Measurements from ENCODE around the gene ELP1. TPM values are rescaled to one million over a fixed set of nuclear protein-coding genes. Genes with fewer than 3 reads are reported as not detected.

The ELP1 gene
- total and polyA plus RNA-seq, 5 experiments from 2014 or later, result 12.8 to 38.8 (median 19.6) TPM

Other genes with a start within 250 kb of the ELP1 start
- gene ACTL7B, start 78.1 kb downstream of the ELP1 start, total RNA-seq, result under 1 TPM in 1 of 2 experiments, not detected in 1; 0.21 TPM
- not detected for gene ACTL7B, start 78.1 kb downstream of the ELP1 start, polyA plus RNA-seq
- not detected for gene ACTL7A, start 71.9 kb downstream of the ELP1 start, total RNA-seq
- gene ACTL7A, start 71.9 kb downstream of the ELP1 start, polyA plus RNA-seq, result not detected
- 1 to 10 TPM; 9.2 TPM for gene ABITRAM, start 276 bp upstream of the ELP1 start, total RNA-seq
- gene ABITRAM, start 276 bp upstream of the ELP1 start, polyA plus RNA-seq, result 10 to 100 TPM; 13.1 to 14.5 (median 13.9) TPM
- 1 to 10 TPM; 2.3 to 4.4 TPM for gene CTNNAL1, start 79.4 kb upstream of the ELP1 start, total RNA-seq
- 1 to 10 TPM in 2 of 3 donors, under 1 TPM in 1; 0.15 to 3.7 (median 1.7) TPM for gene CTNNAL1, start 79.4 kb upstream of the ELP1 start, polyA plus RNA-seq
- gene TMEM245, start 185.8 kb upstream of the ELP1 start, total RNA-seq, result 10 to 100 TPM; 71.3 to 72.4 TPM
- gene TMEM245, start 185.8 kb upstream of the ELP1 start, polyA plus RNA-seq, result 10 to 100 TPM; 16.3 to 29.2 (median 25.3) TPM
- not detected for gene FRRS1L, start 233.1 kb upstream of the ELP1 start, total RNA-seq
- not detected for gene FRRS1L, start 233.1 kb upstream of the ELP1 start, polyA plus RNA-seq

All from naive thymus-derived CD8-positive, alpha-beta T cell (primary cell).